PC-9 (cell line): ENCODE data around the gene CEACAM21.

Source experiments
- EZH2 ChIP-seq: fragments of 200-600 bp; sonication (generic); IDR thresholded peaks from 2 replicates; pipeline ENCODE4 v1.8.0; 2017; ENCODE audit warnings: antibody characterized with exemption, low read depth
- TF ChIP-seq, protein P1 (sequence below): fragments of 200-600 bp; sonication (generic); conservative IDR thresholded peaks from 2 replicates; pipeline ENCODE4 v1.6.1; 2017; ENCODE audit warnings: mixed run types, antibody characterized with exemption, mild to moderate bottlenecking, moderate library complexity

DNA sequence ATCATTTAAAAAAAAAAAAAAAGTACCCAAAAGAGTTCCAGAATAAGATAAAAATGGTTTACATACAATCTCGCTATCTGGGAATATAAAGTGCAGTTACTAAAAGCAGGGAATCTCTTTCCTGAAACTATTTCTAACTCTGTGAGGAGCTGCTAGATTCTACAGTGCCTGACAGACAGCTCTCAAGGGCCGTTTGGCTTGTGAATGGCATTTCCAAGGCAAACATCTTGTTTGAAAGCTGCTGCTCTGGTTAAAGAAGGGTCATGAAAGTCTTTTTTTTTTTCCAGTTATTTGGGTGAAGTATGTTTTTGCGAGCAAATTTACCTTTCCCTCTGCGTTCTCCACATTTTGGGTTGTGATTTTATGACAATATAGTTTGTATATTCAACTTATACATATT, 29.0 kb upstream of the CEACAM21 start:
- TF ChIP-seq, protein P1, sequence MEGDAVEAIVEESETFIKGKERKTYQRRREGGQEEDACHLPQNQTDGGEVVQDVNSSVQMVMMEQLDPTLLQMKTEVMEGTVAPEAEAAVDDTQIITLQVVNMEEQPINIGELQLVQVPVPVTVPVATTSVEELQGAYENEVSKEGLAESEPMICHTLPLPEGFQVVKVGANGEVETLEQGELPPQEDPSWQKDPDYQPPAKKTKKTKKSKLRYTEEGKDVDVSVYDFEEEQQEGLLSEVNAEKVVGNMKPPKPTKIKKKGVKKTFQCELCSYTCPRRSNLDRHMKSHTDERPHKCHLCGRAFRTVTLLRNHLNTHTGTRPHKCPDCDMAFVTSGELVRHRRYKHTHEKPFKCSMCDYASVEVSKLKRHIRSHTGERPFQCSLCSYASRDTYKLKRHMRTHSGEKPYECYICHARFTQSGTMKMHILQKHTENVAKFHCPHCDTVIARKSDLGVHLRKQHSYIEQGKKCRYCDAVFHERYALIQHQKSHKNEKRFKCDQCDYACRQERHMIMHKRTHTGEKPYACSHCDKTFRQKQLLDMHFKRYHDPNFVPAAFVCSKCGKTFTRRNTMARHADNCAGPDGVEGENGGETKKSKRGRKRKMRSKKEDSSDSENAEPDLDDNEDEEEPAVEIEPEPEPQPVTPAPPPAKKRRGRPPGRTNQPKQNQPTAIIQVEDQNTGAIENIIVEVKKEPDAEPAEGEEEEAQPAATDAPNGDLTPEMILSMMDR, result no peak
- TF ChIP-seq EZH2, result no peak
